Hematopoietic multipotent progenitor cell treated with erythropoietin and hydrocortisone succinate and interleukin-3 and kit ligand, for 15 days (in vitro differentiated cells): Measurements from ENCODE around the gene ERGIC3.
"Not testable (repeated sequence)": the region's sequence is repeated elsewhere in the genome, so short reads cannot be mapped to it uniquely, and the experiment has no call there.

Source experiments
- DNase-seq: peaks from one replicate; pipeline ENCODE4 v3.0.0-alpha.2; 2015; ENCODE audit warnings: low spot score

Gene ERGIC3

DNA sequence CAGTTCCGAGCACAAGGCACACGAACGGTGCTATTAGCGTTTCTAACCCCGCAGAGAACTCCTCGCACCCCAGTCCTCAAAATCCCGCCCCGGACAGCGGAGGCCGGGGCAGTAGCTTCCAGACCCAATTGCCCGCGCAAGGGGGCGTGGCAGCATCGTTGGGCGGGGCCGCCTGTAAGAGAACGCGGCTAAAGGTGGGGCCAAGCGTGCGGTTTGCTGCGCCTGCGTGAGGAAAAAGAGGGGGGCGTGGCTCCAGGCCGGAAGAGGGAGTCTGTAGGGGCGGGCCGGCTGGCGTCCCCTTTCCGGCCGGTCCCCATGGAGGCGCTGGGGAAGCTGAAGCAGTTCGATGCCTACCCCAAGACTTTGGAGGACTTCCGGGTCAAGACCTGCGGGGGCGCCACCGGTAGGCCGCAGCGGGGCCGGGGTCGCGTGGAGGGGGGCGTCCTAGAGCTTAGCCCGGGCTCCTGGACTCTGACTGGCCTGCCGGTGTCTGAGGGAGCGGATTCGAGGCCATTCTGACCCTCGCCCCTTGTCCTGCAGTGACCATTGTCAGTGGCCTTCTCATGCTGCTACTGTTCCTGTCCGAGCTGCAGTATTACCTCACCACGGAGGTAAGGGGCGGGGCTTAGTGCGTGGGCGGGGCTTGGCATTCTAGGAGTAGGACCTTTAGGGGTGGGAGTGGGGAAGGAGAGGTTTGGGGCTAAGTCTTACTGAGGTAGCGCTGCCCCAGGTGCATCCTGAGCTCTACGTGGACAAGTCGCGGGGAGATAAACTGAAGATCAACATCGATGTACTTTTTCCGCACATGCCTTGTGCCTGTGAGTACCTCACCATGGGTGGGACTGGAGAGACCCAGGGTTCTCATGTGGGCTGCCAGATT is at the start of gene ERGIC3:
TSS of gene ERGIC3 (plus strand) at position 296 of the 880 bp plus-strand sequence. CDS start at position 316, 20 bp downstream.
- peak; percentile 98 for DNase-seq

DNA sequence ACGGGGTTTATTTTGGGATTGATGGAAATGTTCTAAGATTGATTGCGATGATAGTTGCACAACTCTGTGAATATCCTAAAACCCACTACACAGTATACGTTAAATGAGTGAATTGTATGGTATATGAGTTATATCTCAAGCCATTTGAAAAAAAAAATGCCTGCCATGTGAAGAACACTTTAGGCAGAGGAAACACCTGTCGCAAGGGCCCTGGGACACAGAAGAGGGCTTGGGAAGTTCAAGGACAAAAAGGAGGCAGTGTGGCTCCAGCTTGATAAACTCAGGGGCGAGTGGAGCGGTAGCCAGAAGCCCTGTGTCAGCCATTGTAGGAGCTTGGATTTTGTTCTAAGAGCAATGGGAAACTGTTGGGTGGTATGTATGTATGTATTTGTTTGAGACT is 49.5 kb upstream of the ERGIC3 start:
- DNase-seq: no peak

DNA sequence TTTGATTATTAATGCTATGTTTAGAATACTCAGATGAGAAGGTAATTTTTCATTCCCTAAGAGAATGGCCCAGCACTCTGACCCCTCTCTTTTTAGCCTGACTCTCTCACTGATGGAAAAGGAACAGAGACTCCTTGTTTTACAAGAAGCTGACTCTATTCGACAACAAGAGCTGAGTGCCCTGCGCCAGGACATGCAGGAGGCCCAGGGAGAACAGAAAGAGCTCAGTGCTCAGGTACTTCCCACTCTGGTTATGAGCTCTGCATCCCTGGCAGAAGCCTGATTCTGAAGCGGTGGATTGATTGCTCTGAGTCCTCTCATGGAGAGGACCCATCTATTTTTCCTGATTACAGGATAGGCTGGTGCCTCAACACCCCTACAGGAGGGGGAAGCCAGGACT is 45.4 kb upstream of the ERGIC3 start:
- DNase-seq: no peak

DNA sequence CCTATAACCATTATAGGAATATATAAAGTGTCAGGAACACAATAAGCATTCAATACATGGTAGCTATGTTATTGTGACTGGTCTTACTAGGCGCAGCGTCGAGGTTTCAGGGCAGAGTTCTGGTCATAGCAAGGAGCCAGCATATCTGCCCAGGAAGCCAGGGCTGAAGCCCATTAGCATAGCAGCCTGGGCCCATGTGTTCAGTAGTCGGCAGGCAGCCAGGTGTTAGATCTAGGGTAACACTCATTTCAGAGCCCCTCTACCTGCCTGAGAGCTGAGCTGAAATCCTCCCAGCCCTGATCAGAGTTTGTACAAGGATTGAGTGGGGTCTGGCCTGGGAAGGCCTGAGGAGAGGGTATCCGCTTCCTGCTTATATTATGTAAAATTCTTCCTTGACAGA is 44.6 kb upstream of the ERGIC3 start:
- no peak for DNase-seq

DNA sequence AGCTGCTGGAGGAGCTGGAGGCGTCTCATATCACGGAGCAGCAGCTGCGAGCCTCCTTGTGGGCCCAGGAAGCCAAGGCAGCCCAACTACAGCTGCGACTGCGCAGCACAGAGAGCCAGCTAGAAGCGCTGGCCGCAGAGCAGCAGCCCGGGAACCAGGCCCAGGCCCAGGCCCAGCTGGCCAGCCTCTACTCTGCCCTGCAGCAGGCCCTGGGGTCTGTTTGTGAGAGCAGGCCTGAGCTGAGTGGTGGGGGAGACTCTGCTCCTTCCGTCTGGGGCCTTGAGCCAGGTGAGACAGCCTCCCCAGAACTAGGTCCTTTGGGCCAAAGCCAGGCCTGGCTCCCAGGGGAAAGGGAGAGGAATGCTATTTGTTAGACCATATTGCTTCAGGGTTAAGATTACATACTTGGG is 44.1 kb upstream of the ERGIC3 start:
- no peak for DNase-seq

DNA sequence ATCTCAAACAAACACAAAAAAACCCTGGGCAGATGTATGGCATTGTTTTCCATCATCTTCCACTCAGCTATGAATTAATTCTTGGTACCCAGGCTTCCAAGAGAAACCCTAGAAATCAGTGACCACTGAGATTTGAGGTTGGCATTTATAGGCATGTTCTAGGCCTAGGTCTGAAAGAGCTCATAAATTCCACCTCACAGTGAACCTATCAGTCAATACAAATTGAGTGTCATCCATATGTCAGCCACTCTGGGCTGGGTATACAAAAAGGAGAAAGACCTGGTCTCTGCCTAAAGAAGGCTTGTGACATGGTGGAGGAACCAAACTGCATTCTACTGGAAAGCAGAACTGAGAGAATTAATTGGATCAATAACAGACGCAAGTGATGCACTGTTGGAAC is 42.6 kb upstream of the ERGIC3 start:
- DNase-seq: no peak

DNA sequence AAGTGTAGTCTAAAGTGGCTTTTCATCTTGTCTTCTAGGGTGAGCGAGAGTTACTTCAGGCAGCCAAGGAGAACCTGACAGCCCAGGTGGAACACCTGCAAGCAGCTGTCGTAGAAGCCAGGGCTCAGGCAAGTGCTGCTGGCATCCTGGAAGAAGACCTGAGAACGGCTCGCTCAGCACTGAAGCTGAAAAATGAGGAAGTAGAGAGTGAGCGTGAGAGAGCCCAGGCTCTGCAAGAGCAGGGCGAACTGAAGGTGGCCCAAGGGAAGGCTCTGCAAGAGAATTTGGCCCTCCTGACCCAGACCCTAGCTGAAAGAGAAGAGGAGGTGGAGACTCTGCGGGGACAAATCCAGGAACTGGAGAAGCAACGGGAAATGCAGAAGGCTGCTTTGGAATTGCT is 39.5 kb upstream of the ERGIC3 start:
- no peak for DNase-seq

DNA sequence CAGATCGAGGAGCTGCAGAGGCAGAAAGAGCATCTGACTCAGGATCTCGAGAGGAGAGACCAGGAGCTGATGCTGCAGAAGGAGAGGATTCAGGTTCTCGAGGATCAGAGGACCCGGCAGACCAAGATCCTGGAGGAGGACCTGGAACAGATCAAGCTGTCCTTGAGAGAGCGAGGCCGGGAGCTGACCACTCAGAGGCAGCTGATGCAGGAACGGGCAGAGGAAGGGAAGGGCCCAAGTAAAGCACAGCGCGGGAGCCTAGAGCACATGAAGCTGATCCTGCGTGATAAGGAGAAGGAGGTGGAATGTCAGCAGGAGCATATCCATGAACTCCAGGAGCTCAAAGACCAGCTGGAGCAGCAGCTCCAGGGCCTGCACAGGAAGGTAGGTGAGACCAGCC is 38.6 kb upstream of the ERGIC3 start:
- no peak for DNase-seq

DNA sequence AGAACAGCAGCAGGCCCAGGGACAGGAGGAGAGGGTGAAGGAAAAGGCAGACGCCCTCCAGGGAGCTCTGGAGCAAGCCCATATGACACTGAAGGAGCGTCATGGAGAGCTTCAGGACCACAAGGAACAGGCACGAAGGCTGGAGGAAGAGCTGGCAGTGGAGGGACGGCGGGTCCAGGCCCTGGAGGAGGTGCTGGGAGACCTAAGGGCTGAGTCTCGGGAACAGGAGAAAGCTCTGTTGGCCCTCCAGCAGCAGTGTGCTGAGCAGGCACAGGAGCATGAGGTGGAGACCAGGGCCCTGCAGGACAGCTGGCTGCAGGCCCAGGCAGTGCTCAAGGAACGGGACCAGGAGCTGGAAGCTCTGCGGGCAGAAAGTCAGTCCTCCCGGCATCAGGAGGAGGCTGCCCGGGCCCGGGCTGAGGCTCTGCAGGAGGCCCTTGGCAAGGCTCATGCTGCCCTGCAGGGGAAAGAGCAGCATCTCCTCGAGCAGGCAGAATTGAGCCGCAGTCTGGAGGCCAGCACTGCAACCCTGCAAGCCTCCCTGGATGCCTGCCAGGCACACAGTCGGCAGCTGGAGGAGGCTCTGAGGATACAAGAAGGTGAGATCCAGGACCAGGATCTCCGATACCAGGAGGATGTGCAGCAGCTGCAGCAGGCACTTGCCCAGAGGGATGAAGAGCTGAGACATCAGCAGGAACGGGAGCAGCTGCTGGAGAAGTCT is 37.9 kb upstream of the ERGIC3 start:
- DNase-seq: no peak

DNA sequence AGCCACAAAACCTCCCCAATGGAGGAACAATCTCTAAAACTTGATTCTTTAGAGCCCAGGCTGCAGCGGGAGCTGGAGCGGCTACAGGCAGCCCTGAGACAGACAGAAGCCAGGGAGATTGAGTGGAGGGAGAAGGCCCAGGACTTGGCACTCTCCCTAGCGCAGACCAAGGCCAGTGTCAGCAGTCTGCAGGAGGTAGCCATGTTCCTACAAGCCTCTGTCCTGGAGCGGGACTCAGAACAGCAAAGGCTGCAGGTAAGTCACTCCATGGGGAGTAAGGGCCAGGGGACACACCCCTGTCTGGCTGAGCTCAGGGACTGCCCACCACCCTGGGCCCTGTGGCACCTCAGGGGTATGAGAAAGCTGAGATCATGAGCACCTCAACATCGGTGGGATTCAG is 37.1 kb upstream of the ERGIC3 start:
- no peak for DNase-seq

DNA sequence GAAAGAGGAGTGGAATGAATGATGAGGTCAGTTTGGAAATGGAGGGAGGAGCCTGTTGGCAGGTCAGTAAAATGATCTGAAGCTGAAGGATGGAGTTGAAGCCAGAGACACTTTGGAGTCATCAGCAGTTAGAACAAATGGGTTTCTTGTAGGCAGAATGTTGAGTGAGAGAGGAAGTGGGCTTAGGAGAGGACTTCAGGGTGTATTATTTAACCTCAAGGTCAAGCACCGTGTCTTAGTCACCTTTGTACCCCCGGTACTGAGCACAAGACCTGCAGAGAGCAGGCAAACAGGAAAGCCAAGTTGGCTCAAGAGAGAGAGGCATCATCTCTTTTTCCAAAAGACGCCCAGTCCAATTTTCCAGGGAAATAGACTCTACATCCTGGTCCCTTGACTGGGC is 35.7 kb upstream of the ERGIC3 start:
- no peak for DNase-seq

DNA sequence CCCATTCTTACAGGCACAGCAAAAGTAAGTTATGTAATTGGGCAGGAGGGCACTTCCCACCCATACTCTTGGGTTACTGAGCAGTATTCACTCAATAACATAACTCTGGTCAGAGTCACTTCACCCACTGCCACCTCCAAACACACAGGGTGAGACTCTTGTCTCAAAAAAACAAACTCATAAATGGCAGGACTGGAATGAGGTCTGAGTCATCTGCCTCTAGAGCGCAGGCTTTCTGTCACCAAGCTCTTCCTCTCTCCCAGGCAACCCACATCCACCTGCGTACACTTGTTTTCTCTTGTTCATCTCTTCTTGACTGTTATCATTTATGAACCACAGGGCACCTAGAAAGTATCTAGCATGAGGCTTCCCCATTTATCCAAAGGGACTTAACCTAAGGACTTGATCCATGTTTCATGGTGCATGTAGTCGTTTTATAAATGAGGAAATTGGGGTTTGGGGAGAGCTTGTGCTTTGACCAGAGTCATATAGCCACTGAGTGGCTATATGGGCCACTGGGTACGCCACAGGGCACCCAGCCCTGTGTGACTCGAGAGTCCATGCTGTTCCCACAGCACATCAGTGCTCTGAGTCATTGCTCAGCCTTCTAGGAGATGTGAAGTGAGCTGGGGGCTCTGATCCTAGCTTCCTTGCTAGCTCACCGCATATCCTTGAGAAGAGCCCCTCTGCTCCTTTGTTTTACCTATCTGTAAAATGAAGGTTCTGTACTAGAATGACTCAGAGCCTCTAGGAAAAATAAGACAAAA is 34.8 kb upstream of the ERGIC3 start:
- DNase-seq: no peak

DNA sequence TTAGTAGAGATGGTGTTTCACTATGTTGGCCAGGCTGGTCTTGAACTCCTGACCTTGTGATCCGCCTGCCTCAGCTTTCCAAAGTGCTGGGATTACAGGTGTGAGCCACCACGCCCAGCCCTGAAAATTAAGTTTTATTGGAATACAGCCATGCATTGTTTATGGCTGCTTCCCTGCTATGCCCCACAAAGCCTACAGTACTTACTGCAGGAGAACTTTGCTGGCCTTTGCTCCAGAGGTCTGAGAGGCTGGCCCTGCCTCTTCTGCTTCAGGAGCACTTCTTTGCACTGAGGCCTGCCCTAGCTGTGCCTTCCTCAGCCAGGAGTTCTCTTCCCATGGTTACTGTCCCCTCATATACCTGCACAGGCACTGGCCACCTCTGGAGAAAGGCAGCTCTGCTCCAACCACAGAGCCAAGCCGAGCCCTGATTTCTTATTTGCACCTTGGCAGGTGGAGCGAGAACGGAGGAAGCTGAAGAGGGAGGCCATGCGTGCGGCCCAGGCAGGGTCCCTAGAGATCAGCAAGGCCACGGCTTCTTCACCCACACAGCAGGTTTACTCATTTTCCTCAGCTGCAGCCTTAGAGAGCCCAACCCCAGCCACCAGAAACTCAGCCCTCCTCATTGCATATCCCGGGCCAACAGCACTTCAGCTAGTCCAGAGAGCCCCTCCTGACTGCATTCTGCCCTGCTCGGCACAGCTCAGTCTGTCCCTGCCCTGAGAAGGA is 33.2 kb upstream of the ERGIC3 start:
- no peak for DNase-seq

DNA sequence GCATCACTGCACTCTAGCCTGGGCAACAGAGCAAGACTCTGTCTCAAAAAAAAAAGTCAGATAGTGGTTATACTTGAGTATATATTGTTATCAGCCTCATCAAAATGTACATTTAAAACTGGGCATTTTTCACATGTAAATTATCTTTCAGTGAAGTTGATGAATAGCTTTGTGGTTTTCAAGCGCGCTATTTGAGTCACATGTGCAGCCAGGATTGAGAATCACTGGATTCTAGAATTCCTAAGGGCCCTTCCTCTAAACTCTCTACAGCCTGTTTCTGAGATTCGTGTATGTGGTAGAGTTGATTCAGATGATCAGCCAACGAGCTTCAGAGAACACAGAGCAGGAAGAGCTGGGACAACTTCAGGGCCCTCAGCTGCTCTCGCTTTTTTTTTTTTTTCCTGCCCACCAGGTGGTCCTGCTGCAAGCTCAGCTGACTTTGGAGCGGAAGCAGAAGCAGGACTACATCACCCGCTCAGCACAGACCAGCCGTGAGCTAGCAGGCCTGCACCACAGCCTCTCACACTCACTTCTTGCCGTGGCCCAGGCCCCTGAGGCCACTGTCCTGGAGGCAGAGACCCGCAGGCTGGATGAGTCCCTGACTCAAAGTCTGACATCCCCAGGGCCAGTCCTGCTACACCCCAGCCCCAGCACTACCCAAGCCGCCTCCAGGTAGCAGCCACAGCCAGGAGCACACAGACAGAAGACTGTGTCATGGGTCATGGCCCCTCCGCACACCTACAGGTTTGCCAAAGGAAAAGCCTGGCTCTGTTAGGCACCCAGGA is 30.7 kb upstream of the ERGIC3 start:
- DNase-seq: no peak

DNA sequence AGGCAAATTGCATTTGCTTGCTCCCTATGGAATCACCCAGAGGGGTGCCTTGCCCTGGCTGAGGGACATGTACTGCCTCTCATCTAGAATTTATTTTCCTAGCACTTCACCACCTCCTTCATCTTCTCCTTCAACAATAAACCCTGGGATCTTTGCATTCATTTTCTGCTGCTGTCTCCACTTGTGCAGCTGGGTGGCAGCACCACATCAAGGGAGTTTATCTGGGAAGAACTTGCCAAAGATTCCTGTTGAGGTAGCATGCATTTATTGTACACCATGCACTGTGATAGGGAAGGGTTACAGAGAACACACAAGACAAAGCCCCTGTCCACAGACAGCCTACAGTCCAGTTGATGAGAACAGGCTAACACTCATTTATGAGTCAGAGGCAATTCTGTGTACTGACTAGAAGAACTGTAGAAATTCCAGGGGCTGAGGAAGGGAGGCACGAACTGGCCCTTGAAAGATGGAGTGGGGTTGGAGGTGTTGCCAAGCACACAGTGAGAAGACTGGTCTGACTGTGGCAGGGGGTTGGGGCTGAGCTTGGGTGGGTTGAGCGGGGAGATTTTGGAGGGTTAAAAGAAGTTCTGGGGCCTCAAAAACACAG is 30.0 kb upstream of the ERGIC3 start:
- peak; percentile 65 for DNase-seq

DNA sequence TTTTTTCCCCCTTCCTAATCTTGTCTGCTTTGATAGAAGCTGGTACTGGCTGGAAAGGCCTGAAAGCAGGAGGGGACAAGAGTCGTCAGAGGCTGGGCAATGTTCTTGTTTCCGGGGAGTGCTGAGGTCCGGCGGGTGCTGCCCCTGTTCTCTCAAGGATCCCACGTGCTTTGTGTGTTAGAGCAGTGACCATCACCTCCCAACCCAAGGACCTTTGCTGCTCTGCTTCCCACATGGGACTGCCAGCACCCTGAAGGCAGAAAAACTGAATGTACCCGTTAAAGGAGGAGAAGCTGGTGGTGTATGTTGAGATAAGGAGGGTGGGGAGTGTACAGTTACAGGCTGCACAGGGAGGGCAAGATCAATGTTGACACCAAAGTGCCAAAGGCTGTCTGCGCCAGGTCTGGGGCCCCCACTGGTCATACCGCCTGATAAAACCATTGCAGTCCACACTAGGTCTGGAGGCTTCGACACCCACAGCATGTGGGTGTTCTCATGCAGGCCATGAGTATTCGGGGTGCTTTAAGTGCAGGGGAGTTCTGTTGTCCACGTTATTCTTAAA is 27.4 kb upstream of the ERGIC3 start:
- DNase-seq: peak; percentile 86

DNA sequence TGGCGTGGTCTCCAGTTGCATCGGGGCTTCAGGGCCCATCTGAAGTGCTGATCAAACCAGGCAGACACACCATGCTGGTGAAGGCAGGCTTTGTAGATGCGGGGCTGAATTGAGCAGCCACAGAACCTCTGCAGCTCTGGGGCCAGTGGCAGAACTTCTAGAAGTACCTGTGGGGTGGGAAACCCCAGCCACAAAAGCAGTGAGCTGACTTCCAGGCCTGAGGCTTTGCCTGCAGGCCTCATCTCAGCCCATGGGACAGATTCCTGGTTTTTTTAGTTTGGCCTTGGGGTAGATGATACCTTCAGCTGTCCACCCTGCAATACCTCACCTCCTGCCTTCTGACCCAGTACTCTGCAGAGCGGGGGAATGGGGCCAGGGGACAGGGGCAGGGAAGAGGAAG is 26.5 kb upstream of the ERGIC3 start:
- DNase-seq: no peak

DNA sequence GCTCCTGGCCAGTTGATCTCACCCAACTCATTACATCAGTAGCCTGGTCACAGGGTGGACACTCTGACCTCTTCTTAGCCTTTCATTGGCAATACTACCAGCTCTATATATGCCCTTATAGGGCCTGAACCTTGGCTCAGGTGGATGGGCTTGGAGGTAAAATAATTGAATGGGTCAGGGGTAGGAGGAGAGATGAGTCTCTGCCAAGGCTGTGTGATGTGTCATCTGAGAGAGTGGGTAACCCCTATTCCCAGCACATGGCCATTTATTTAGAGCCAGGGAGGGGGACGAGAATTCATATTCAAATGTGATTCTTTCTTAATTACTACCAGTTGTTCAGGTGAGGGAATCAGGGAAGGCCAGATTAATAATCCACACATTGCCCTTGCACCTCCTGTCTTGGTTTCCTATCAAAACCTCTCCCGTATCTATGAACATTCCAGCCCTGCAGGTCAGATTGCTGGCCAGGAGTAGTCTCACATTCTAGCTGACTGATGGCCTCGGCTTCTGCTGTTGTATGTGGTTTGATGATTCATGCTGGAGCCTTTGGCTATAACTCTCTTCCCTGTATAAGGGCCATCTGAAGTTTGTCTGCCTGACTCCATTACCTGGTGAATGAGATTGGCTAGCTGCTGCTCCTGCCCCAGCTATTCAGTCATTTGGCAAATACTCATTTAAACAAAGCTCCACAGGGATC is 25.8 kb upstream of the ERGIC3 start:
- DNase-seq: peak; percentile 38

DNA sequence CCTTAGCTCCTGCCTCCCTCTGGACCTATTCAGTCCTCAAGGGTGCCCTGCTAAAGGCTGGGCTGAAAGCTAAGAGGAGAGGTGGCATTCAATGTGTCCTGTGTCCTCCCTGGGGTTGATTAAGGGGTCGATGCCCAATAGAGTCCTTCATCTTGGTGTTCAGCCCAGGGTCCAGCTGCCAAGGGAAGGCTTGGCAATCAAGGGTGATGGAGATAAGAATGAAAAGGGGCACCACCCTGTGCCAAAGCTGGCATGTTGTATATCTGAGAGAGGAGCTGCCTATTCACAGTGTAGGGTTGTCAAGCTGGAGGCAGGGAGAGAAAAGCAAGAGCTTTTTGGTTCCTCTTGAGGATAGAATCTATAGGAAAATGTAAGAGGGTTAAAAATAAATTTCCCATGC is 24.8 kb upstream of the ERGIC3 start:
- DNase-seq: peak; percentile 74

DNA sequence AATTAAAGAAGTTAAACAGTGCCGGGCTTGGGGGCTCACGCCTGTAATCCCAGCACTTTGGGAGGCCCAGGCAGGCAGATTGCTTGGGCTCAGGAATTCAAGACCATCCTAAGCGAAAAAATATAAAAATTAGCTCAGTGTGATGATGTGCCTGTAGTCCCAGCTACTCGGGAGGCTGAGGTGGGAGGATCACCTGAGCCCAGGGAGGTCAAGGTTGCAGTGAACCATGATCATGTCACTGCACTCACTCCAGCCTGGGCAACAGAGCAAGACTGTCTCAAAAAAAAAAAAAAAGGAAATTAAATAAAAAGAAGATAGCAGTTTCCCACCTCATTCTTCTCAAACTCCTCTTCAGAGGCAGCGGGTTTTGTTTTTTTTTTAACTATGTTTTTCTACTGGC is 24.1 kb upstream of the ERGIC3 start:
- not testable (repeated sequence) for DNase-seq
